ENCODE measurements around the gene HERC4. TPM values are rescaled to one million over a fixed set of nuclear protein-coding genes. Genes with fewer than 3 reads are reported as not detected.

HERC4 gene
- polyA plus RNA-seq, 3 donors from 2014 or later, result 9.6 to 20.7 (median 12.7) TPM

DNA sequence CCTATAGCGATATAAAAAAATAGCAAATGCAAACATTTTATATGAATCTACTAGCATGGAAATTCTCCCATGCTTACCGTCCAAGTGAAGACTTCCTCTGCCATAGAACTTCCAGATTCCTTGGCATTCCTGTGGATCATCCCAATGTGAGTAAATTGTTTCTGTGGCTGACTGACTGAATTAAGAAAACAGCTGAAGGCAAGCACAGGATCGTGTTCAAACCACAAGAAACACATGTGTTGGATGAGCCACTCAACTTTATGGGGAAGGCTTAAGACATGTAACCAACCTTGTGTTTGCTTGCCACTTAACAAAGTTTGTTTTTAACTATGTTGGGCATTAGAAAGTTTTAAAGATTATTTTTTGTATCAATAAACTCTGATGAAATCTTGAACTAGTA is 31.6 kb upstream of the HERC4 start:
- peaks cover 3 to 6% (median 4%) of the 10 kb centered on the region in 3 donors for H3K27me3 Mint-ChIP-seq (ENCODE audit: low read depth in 3 of 3)
- H3K4me1 Mint-ChIP-seq, result no peaks in the 10 kb centered on the region
- no peak overlapping the region for H3K27ac Mint-ChIP-seq
- peaks cover 0 to 1% (median 0%) of the 10 kb centered on the region in 6 donors for H3K9me3 Mint-ChIP-seq
- no peak overlapping the region for H3K4me3 Mint-ChIP-seq
- DNase-seq, result no peak
- no peaks in the 10 kb centered on the region for H3K36me3 Mint-ChIP-seq

DNA sequence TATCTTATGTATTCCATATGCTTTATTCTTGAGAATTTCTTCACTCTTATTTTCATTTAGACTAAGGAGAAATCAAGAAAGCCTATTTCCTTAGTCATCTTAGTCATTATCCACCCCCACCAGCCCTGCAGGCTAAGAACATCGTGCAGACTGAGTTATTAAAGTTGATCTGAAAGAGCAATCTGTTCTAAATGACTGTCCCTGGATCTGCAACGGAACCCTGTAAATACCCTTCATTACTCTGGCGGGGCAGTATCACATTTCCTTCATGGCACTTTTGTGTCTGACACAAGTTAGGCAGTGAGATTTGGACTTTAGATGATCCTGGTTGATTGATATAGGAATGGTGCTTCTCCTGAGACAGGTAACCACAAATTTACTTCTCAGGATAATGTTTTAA is 30.7 kb upstream of the HERC4 start:
- H3K27me3 Mint-ChIP-seq (ENCODE audit: low read depth in 3 of 3), result peaks cover 3 to 6% (median 4%) of the 10 kb centered on the region in 3 donors
- H3K36me3 Mint-ChIP-seq, result no peaks in the 10 kb centered on the region
- peaks cover 0 to 1% (median 0%) of the 10 kb centered on the region in 6 donors for H3K9me3 Mint-ChIP-seq
- H3K4me3 Mint-ChIP-seq, result no peak overlapping the region
- DNase-seq, result no peak
- H3K4me1 Mint-ChIP-seq, result no peaks in the 10 kb centered on the region
- no peak overlapping the region for H3K27ac Mint-ChIP-seq

DNA sequence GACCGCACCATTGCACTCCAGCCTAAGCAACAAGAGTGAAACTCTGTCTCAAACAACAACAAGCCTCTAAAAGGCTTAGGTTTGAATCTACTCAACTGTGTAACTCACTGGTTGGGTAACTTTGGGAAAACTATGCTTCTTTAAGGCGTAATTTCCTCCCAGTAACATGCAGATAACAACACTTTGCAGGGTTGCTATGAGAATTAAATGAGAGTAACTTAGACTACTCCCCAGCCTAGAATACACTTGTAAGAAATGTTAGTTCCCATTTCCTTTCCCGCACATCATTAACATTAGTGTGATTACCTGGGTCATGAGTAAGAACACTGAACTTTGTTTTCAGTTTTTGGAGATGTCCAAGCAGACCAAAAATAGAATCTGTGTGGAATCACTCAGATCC is 28.8 kb upstream of the HERC4 start:
- DNase-seq, result no peak
- H3K4me1 Mint-ChIP-seq, result no peaks in the 10 kb centered on the region
- H3K27ac Mint-ChIP-seq, result no peak overlapping the region
- H3K27me3 Mint-ChIP-seq (ENCODE audit: low read depth in 3 of 3), result peaks cover 0 to 6% (median 6%) of the 10 kb centered on the region in 3 donors
- peaks cover 0 to 1% (median 0%) of the 10 kb centered on the region in 6 donors for H3K9me3 Mint-ChIP-seq
- no peaks in the 10 kb centered on the region for H3K36me3 Mint-ChIP-seq
- H3K4me3 Mint-ChIP-seq, result no peak overlapping the region

DNA sequence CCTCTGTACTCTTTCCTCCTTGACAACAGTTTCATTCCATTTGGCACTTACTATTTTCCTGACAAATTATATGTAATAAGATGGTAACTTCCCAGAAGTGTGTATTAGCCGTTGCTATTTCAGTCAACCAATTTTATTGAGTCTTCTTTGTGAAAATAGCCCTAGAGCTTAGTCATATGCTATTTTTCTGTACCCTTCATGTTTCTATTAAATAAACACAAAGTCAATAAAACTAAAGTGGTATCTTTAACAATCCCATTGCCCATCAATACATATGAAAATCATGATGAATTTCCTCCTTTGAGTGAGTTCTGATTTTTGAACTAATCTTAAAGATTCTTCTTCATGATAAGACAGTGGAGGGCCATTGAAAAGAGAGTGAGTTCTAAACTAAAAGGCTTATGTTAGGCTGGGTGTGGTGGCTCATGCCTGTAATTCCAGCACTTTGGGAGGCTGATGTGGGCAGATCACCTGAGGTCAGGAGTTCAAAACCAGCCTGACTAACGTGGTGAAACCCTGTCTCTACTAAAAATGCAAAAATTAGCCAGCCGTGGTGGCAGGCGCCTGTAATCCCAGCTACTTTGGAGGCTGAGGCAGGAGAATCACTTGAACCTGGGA is 28.3 kb upstream of the HERC4 start:
- Mint-ChIP-seq H3K27me3 (ENCODE audit: low read depth in 3 of 3) (peaks cover 0 to 6% (median 6%) of the 10 kb centered on the region in 3 donors), H3K36me3 (no peaks in the 10 kb centered on the region), H3K9me3 (peaks cover 0 to 1% (median 0%) of the 10 kb centered on the region in 6 donors), H3K4me3 (no peak overlapping the region), H3K27ac (no peak overlapping the region), H3K4me1 (no peaks in the 10 kb centered on the region)
- no peak for DNase-seq

DNA sequence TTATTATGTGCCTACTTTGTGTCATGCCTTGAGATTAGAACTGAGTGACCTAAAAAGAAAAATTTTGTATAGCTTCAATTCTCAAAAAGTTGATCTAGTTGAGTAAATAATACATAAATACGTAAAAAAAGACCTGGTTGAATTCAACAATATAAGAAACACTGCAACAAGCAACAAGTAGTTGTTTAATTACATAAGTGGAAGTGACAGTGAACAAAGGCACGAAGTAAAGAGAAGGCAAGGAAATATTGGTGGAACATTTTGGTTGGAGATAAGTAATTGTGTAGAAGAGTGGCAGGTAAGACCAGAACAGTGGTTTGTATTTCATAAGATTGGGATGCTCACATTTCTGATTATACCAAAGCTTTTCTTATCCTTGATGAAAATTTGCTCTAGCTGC is 26.0 kb upstream of the HERC4 start:
- no peak overlapping the region for H3K4me3 Mint-ChIP-seq
- H3K9me3 Mint-ChIP-seq, result peaks cover 0 to 1% (median 0%) of the 10 kb centered on the region in 6 donors
- no peaks in the 10 kb centered on the region for H3K4me1 Mint-ChIP-seq
- no peaks in the 10 kb centered on the region for H3K36me3 Mint-ChIP-seq
- H3K27ac Mint-ChIP-seq, result no peak overlapping the region
- DNase-seq, result no peak
- peaks cover 0 to 6% (median 5%) of the 10 kb centered on the region in 3 donors for H3K27me3 Mint-ChIP-seq (ENCODE audit: low read depth in 3 of 3)

DNA sequence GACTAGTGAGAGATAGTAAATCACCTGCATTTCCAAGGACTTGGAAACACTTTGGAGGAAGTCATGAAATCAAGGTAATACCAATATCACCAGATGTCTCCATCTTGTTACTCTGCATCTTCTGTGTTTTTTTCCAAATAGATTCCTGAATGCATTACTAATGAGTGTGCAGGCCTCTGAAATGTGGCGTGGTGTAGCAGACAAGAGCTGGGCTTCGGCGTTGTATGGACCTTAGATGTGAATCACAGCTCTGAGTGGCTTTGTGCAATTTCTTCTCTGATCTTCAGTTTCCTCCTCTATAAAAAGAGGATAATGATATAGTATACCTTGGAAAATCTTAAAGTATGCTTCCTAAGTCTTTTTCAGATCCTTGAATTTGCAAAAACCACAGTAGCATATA is 24.7 kb upstream of the HERC4 start:
- Mint-ChIP-seq H3K27ac (no peak overlapping the region), H3K27me3 (ENCODE audit: low read depth in 3 of 3) (peaks cover 2 to 6% (median 6%) of the 10 kb centered on the region in 3 donors), H3K4me3 (no peak overlapping the region), H3K9me3 (no peaks in the 10 kb centered on the region), H3K4me1 (no peaks in the 10 kb centered on the region), H3K36me3 (no peaks in the 10 kb centered on the region)
- DNase-seq, result no peak

DNA sequence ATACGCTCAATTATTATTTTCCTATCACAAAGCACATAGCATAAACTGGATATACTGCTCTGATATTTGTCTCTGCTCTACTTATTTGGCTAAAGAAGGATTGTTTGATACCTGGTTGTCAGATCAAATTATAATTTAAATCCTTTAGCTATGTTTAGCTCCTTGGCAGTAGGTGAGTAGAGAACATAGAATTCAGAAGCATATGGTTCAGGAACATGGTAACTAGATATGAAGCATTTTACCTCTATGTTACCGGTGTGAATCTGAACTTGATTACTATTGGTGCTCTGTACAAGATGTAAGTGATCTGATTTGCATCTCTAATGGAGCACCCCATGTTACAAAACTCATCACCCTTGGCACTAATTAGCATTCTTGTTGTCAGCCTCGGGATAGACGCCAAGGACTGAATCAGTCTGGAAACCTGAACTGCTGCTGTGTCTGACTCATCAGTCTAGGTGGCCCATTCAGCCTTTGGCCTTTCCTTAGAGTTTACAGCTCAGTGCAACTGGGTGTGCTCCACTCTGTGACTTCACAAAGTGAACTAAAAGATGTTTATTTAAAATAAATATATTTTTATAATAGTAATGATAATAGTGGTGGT is 21.9 kb upstream of the HERC4 start:
- DNase-seq, result no peak
- Mint-ChIP-seq H3K27me3 (ENCODE audit: low read depth in 3 of 3) (peaks cover 0 to 8% (median 2%) of the 10 kb centered on the region in 3 donors), H3K27ac (no peak overlapping the region), H3K9me3 (no peaks in the 10 kb centered on the region), H3K4me3 (no peak overlapping the region), H3K36me3 (no peaks in the 10 kb centered on the region), H3K4me1 (no peaks in the 10 kb centered on the region)

DNA sequence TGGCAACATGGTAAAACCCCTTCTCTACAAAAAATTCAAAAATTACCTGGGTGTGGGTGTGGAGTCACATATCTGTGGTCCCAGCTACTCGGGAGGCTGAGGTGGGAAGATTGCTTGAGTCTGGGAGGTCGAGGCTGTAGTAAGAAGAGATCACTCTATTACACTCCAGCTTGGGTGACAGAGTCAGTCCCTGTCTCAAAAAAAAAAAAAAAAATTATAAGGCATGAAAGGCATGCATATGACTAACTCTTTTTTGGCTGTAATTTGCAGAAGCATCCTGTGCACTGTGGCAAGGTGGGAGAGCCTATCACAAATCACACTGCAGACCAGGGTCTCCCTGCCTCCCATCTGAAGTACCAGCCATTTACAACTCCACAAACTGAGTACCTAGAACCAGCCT is 20.1 kb upstream of the HERC4 start:
- no peak for DNase-seq
- peaks cover 0 to 8% (median 2%) of the 10 kb centered on the region in 3 donors for H3K27me3 Mint-ChIP-seq (ENCODE audit: low read depth in 3 of 3)
- H3K9me3 Mint-ChIP-seq, result no peaks in the 10 kb centered on the region
- no peak overlapping the region for H3K4me3 Mint-ChIP-seq
- H3K27ac Mint-ChIP-seq, result no peak overlapping the region
- H3K36me3 Mint-ChIP-seq, result no peaks in the 10 kb centered on the region
- H3K4me1 Mint-ChIP-seq, result no peaks in the 10 kb centered on the region

DNA sequence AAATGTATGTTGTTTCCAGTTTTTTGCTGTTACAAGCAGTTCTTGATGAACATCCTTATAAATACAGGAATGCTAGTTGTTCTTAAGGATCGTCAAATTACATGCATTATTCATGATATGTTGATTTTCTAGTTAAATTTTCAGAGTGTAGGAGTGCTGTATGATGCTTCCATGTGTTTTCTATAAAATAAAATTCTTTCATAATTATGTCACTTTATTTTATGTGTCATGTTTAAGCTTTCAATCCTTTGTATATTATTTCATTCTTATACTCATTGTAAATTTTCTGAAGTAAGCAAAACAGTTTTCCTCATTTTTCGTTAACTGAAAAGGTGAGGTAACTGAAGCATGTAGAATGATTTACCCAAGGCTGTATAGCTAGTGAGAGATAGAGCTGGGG is 17.4 kb upstream of the HERC4 start:
- Mint-ChIP-seq H3K9me3 (no peaks in the 10 kb centered on the region), H3K36me3 (no peaks in the 10 kb centered on the region), H3K4me3 (no peak overlapping the region), H3K27me3 (ENCODE audit: low read depth in 3 of 3) (peaks cover 0 to 5% (median 2%) of the 10 kb centered on the region in 3 donors), H3K4me1 (no peaks in the 10 kb centered on the region), H3K27ac (no peak overlapping the region)
- no peak for DNase-seq

DNA sequence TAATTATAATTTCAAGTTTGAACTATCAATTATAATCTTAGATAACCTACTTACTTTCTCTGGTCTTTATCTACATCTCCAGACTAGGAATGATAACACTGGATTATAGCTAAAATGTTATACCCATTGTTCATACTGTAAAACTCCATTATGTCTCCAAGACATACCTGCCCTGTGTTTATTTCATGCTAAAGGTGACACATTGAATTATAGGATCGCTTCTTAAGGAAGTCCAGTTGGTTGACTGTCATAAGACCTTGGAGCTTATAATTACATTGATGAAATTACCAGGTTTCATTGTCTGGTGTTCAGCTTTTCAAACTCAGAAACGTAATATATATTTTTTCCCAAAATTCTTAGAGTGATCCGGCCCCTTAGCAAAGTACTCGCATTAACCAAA is 15.5 kb upstream of the HERC4 start:
- Mint-ChIP-seq H3K27me3 (ENCODE audit: low read depth in 3 of 3) (peaks cover 0 to 5% (median 2%) of the 10 kb centered on the region in 3 donors), H3K4me3 (no peak overlapping the region), H3K36me3 (no peaks in the 10 kb centered on the region), H3K9me3 (no peaks in the 10 kb centered on the region), H3K27ac (no peak overlapping the region), H3K4me1 (no peaks in the 10 kb centered on the region)
- DNase-seq, result no peak

DNA sequence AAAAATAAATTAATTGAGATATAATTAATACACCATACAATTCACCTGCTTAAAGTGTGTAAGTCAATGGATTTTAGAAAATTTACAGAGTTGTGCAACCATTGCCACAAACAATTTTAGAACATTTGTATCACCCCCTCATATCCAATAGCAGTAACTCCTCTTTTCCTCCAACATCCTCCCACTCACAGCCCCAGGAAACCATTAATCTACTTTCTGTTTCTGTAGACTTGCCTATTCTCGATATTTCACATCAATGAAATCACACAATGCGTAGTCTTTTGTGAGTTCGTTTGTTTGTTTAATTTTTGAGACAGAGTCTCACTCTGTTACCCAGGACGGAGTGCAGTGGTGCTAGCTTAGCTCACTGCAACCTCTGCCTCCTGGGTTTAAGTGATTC is 13.7 kb upstream of the HERC4 start:
- Mint-ChIP-seq H3K9me3 (no peaks in the 10 kb centered on the region), H3K36me3 (no peaks in the 10 kb centered on the region), H3K4me1 (no peaks in the 10 kb centered on the region), H3K4me3 (no peak overlapping the region), H3K27me3 (ENCODE audit: low read depth in 3 of 3) (peaks cover 0 to 2% (median 2%) of the 10 kb centered on the region in 3 donors), H3K27ac (no peak overlapping the region)
- DNase-seq, result no peak

DNA sequence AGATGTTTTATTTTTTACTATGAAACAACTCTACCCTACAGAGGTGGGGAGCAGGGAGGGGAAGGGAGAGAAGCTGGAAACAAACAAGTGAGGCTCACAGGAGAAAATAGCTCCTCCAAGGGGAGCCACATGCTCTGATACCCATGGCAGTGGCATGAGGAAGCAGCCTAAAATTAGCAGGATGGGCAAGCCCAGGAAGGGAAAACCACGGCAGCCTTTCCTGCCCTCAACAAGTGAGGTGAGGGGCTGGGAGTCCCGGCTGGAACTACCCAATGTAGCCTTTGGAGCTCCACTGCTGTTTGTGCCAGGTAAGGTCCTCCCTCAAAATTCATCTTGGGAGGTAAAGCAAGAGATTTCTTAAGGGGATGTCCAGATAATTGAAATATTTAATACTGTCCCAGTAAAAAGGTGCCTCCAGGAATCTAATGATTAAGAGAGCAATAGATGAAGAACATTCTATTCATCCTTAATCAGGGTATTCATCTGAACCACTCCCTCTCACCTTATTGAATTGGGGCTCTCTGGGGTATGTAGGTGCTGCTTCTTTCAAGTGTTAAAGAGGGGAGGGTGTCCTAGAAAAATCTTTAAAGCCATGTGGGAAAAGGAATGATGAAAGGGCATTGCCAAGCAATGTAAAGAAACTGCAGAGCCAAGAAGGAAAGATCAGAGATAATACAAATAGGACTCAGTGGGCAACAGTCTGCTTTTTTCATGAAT is 12.8 kb upstream of the HERC4 start:
- Mint-ChIP-seq H3K27ac (no peak overlapping the region), H3K36me3 (no peaks in the 10 kb centered on the region), H3K4me1 (no peaks in the 10 kb centered on the region), H3K4me3 (no peak overlapping the region), H3K9me3 (no peaks in the 10 kb centered on the region), H3K27me3 (ENCODE audit: low read depth in 3 of 3) (peaks cover 2 to 4% (median 2%) of the 10 kb centered on the region in 3 donors)
- no peak for DNase-seq

DNA sequence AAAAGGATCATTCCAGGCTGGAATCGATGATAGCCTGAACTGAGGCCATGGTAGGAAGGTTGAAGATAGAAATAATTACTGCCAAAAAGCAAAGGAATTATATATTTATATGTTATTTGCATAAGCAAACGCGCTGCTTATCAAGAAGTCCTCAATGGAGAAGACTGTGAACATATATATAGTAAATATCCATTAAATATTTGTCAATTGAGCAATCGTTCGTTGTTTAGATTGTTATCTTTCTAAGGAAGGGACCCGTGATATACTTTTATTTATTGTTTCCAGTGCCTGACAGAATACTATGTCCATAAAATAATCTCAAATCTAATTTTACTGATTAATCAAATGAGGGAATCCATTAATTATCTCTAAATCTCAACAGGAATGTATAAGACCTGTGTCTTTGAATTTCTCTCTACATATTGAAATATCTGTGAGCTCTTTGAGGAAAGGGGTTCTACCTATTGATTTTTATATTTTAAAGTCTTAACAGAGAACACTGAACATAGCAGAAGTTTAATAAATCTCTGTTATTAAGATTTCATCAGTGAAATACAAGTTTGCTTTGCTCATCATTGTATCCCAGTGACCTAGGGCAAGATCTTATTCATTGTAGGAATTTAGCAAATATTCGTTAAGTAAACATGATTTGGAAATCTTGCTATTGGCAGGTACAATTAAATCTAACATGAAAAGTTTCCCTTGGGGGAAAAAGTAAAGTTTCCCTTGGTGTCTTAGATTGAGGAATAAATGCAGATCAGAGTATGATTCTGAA is 12.0 kb upstream of the HERC4 start:
- H3K27me3 Mint-ChIP-seq (ENCODE audit: low read depth in 3 of 3), result peaks cover 2 to 6% (median 2%) of the 10 kb centered on the region in 3 donors
- H3K9me3 Mint-ChIP-seq, result no peaks in the 10 kb centered on the region
- no peaks in the 10 kb centered on the region for H3K4me1 Mint-ChIP-seq
- H3K36me3 Mint-ChIP-seq, result no peaks in the 10 kb centered on the region
- no peak for DNase-seq
- no peak overlapping the region for H3K4me3 Mint-ChIP-seq
- no peak overlapping the region for H3K27ac Mint-ChIP-seq

DNA sequence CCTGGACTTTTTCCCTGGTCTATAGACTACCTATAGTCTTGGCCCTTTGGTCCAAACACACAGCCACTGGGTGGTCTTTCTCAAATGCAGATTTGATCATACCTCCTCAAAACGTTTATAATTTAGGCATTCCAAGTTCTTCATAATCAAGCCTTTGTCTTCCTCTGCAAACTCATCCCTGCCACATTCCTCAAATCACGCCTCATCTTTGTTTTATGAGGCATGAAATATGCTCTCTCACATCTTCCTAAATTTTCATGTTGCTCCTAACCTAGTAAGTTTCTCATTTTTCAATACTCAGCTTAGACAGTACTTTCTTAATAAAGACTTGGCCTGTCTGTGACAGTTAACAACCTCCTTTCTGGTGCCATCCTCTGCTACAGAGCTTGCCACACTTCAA is 10.9 kb upstream of the HERC4 start:
- H3K27ac Mint-ChIP-seq, result no peak overlapping the region

More for the DNA sequence above, 10.9 kb upstream of the HERC4 start:
- no peaks in the 10 kb centered on the region for H3K36me3 Mint-ChIP-seq
- H3K4me1 Mint-ChIP-seq, result no peaks in the 10 kb centered on the region
- DNase-seq, result no peak
- H3K4me3 Mint-ChIP-seq, result no peak overlapping the region
- peaks cover 2 to 6% (median 2%) of the 10 kb centered on the region in 3 donors for H3K27me3 Mint-ChIP-seq (ENCODE audit: low read depth in 3 of 3)
- H3K9me3 Mint-ChIP-seq, result no peaks in the 10 kb centered on the region

Measured in immature natural killer cell (primary cell).